ENCODE results near the gene SCLY.
A peak's percentile ranks its signal among the peaks of the same experiment; 100 is the strongest.

The SCLY gene

DNA sequence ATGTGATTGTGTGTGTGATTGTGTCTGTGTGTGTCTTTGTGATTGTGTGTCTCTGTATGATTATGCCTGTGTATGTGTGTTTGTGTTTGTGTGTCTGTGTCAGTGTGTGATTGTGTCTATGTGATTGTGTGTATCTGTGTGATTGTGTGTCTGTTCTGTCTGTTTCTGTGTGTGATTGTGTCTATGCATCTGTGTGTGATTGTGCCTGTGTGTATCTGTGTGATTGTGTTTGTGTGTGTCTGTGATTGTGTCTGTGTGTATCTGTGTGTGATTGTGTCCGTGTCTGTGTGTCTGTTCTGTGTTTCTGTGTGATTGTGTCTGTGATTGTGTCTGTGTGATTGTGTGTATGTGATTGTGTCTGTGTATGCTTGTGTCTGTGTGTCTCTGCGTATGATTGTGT is 65.5 kb downstream of the SCLY start:
- no peak for DNase-seq (ENCODE audit: low read depth in 2 of 2)

DNA sequence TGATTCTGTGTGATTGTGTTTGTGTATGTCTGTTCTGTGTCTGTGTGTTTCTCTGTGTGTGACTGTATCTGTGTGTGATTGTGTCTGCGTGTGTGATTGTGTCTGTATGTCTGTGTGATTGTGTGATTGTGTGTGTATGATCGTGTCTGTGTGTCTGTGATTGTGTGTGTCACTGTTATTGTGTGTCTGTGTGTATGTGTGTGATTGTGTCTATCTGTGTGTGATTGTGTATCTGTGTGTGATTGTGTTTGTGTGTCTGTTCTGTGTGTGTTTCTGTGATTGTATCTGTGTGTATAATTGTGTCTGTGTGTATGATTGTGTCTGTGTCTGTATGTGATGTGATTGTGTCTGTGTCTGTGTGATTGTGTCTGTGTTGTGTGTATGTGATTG is 66.0 kb downstream of the SCLY start:
- DNase-seq (ENCODE audit: low read depth in 2 of 2): no peak

DNA sequence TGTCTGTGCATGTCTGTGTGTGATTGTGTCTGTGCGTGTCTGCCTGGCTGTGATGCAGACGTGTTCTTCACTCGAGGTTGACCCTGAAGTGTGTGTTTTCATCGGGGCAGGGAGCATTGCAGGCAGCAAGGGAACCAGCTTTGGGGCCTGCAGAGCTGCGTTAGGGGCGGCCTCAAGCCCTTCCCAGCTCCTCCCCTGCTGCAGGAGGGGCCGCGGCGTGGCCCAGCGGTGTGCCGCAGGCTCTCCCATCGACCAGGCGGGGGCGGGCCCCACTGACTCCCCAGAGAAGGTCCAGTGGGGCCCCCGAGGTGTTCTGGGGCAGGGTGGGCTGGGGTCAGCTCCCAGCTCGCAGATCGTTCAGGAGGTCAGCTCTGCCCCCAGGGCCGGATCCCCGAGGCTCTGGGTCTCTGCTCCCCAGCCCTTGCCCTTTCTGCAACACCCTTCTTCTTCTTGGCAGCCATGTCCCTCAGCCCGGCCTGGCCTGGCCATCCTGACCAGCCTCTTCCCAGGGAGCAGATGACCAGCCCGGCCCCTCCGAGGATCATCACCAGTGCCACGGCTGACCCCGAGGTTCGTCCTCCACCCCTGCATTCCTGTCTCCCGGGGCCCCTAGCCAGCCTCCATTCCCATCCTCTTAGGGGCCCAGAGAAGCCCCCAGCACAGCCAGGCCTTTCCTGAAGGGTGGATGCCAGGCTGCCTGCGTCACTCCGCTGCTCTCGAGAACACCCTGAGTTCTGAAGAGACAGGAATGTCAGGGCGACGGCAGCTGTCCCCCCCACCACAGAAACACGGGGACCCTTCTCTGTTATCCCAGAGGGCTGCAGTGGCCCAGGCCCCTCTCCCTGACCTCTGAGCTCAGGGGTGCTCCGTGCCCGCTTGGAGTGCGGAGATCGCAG is 66.6 kb downstream of the SCLY start:
- peak; percentile 34 to 46 for DNase-seq (ENCODE audit: low read depth in 2 of 2)

DNA sequence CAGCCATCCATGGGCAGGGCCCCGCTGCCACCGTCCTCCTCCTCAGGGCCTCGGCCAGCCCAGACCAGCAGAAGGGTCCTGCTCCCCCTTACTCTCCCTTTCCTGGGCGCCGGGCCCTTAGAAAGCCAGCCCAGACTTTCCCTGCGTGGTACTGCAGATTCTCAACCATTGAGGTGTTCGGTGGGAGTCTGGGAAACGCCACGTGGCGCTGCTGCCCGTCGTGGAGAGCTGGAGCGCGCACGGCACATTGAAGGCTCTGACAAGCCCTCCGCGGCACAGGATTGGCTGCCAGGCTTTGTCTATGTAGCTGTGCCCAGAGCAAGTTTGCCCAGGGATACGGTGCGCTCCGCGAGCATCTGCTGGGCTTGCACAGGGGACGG is 67.2 kb downstream of the SCLY start:
- no peak for DNase-seq (ENCODE audit: low read depth in 2 of 2)

DNA sequence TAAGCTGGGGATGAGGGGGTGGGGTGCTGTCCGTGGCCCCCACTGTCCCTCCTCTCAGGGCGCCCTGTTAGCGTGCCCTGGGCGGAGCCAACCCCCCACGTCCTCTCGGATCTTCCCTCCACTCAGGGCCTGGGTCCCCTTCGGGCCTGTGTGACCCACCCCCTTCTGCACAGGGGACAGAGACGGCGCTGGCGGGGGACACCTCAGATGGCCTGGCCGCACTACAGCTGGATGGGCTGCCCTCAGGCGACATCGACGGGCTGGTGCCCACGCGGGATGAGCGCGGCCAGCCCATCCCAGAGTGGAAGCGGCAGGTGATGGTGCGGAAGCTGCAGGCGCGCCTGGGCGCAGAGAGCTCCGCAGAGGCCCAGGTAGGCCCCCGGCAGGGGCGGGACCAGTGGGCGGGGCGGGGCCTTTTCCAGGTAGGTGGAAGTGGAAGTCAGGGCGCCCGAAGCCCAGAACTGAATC is 67.8 kb downstream of the SCLY start:
- no peak for DNase-seq (ENCODE audit: low read depth in 2 of 2)

DNA sequence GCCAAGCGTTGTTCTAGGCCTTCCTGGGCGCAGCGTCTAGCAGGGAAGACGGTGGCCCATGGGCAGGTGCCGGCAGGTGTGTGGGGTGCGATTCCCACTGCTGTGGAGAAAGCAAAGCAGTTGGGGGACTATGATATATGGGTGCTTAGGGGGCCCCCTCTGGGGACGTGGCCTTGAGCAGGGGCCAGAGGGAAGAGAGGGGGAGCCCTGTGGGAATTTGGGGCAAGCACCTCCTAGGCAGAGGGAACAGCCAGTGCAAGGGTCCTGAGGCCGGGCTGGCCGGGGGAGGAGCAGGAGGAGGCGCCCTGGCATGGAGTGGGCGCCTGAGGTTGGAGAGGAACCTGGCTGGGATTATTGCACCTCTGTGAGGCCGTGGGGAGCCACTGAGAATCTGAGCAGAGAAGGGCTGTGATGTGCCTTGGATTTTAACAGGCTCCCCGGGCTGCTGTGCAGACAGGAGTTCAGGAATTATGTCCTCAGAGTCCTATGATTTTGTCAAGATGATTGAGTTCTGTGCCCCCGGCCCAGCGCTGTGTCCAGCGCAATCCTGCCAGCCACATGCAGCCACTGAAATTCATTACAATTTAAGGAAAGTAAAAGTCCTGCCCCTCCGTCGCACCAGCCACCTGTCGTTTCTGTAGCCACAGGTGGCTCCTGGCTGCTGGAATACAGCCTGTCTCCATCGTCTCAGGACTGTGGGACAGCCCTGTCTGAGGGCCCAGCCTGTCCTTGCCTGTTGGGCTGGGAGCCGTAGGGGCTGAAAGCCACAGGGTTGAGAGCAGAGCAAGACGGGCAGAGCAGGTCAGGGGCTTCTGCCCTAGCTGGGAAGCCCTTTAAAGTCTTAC is 68.6 kb downstream of the SCLY start:
- no peak for DNase-seq (ENCODE audit: low read depth in 2 of 2)

DNA sequence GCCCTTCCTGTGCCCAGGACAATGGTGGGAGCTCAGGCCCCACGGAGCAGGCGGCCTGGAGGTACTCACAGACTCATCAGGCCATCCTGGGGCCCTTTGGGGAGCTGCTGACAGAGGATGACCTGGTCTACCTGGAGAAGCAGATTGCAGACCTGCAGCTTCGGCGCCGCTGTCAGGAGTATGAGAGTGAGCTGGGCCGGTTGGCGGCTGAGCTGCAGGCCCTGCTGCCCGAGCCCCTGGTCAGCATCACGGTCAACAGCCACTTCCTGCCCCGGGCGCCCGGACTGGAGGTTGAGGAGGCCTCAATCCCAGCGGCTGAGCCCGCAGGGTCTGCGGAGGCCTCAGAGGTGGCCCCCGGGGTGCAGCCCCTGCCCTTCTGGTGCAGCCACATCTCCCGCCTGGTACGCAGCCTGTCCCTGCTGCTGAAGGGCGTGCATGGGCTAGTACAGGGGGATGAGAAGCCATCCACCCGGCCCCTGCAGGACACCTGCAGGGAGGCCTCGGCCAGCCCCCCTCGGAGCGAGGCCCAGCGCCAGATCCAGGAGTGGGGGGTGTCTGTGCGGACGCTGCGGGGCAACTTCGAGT is 69.4 kb downstream of the SCLY start:
- DNase-seq (ENCODE audit: low read depth in 2 of 2): no peak

DNA sequence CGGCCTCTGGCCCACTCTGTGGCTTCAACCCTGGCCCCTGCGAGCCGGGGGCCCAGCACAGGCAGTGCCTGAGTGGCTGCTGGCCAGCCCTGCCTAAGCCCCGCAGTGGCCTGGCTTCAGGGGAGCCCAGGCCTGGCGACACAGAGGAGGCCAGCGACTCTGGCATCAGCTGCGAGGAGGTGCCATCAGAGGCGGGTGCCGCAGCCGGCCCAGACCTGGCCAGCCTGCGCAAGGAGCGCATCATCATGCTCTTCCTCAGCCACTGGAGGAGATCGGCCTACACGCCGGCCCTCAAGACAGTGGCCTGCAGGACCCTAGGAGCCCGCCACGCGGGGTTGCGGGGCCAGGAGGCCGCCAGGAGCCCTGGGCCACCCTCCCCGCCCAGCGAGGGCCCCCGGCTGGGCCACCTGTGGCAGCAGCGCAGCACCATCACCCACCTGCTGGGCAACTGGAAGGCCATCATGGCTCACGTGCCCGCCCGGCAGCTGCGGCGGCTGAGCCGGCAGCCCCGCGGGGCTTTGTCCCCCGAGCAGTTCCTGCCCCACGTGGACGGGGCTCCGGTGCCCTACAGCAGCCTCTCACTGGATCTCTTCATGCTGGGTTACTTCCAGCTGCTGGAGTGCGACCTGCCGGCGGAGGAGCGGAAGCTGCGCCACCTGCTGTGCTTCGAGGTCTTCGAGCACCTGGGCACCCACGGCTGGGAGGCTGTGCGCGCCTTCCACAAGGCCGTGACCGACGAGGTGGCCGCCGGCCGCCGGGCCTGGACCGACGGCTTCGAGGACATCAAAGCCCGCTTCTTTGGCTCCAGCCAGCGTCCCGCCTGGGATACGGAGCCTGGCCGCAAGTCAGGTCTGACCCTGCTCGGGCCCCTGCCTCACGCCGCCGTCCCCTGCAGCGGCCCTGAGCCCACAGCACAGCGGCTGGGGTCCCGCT is 70.2 kb downstream of the SCLY start:
- no peak for DNase-seq (ENCODE audit: low read depth in 2 of 2)

DNA sequence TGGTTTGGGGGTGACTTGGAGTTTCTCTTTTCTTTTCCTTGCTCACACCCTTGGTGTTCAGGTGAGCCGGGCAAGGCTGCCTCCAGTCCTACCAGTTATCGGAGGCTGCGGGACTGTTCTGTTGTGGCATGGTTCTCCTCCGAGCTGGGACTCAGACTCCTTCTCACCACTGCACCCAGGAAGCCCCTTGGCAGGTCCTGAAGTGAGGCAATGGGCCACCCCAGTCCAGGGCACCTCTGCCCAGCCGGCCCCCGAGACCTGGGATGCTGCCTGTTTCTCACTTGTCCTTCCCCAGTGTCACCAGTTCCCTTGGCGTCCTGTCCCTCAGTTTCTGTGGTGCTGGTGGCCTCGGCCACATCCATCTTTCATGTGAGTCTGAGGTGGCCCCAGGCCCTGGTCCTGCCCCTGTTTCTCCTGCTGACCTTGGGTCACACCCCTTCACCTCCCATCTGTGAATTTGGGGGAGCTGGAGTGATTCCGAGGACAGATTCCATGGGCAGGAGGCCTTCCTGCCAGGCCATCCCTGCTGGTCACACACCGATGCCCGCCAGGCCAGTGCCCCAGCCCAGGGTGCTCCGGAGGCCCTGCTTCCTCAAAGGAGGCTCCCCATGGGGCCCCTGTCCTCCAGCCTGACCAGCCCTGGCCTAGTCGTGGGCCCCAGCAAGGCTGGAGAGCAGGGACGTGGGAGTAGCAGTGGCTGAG is 71.1 kb downstream of the SCLY start:
- DNase-seq (ENCODE audit: low read depth in 2 of 2): no peak

DNA sequence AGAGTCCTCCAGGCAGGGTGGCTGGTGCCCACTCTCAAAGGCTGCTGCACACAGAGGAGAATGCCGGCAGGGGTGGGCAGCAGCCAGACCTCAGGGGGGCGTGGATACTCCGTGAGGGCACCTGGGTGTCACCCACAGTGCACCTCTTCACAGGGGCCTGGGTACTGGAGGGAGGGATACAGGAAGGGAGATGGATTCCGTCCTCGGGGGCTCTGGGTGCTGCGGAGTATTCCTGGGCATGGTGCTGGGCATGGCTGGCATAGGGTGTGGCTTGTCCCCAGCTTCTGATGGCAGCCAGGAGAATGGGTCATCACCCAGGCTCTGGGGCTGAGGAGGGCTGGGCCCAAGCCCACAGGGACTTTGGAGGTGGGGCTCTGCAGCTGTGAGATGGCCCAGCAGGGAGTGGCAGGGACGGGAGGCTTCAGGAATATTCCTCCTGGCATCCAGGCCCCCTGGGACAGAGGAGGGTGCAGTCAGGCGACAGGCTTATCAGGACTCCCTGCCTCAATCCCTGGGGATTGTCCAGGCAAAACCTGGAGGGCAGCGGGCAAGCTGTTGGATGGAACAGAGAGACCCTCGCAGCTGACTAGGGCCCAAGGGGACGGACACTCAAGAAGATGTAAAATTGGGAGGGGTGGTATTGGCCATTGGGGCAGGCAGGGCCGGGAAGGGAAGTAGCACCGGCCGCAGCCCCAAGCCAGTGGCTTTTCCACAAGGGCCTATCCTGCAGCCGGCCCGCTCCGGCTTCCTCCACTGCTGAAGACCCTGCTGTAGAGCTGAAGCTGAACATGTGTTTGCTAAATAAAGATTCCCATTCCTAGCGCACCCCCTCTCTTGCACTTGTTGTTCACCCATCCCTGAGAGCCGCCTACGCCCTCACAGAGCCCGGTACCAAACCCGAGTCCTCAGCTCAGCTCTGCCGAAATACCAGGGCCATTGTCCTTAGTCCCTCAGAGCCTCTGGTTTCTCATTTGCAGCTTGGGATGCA is 72.0 kb downstream of the SCLY start:
- DNase-seq (ENCODE audit: low read depth in 2 of 2): no peak

DNA sequence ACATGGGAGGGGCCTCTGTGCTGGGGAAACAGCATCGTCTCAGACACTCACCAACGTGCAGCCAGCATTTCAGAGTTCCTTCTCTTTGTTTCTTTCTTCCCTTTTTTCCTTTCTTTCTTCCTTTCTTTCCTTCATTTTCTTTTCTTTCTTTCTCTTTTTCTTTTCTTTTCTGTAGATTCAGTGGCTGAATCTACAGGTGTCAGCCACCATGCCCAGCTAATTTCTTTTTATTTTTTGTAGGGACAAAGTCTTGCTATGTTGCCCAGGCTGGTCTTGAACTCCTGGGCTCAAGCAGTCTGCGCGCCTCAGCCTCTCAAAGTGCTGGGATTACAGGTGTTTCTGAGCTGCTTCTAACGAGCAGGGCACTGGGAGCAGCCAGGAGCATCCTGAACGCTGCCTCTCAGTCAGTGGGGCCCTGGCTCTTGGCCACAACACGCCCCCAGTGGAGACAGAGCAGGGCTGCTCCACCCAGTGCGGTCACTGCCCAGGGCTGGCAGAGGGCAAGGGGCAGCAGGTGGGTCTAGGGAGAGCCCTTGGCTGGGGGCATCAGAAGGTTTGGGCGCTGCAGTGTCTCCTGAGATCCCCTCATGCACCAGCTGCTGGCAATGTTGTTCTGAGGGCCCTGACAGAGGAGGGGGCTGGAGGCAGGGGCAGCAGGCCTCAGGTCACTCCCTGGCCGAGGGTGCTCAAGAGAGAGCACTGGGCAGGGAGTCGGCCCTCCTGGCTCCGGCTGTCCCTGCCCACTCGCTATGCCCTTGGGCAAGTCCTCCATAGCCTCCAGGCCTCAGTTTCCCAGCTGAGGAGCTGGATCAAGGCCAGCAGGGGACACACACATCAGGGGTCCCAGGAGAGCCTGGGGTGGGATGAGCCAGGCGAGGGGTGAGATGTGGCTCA is 72.9 kb downstream of the SCLY start:
- no peak for DNase-seq (ENCODE audit: low read depth in 2 of 2)

DNA sequence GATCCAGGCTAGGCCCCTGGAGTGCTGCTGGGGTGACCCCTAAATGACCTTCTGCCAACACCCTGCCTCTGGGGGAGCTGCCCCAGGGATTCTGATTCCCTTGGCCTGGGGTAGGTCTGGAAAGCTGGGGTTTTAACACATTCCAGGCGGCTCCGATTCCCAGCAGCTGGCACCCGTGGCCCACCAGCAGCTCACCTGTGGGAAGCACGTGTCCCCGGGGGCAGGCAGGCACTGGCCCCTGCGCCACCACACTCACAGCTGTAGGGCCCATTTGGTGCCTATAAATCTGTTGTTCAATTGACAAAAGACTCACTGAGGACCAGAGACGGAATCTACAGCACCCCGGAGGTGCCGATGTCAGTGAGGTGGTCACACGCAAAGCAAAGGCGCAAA is 73.6 kb downstream of the SCLY start:
- DNase-seq (ENCODE audit: low read depth in 2 of 2): no peak

DNA sequence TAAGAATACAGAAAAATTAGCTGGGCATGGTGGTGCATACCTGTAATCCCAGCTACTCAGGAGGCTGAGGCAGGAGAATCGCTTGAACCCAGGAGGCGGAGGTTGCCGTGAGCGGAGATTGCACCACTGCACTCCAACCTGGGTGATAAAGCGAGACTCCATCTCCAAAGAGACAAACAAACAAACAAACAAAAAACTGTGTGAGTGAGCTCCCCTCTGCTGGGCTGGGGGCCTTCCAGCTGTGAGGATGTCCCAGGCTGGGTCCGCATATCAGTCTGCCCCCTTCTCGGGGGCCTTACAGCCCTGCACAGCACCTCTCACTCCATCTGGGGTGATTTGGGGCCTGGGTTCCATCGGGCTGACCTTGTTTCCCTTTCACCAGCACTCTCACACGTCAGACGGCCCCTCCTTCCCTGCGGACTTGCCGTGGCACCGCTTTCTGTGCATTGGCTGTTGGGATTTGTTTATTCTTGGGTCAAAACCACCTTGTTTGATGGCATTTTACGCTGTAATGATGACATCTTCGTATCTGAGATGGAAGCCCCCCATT is 74.9 kb downstream of the SCLY start:
- no peak for DNase-seq (ENCODE audit: low read depth in 2 of 2)

DNA sequence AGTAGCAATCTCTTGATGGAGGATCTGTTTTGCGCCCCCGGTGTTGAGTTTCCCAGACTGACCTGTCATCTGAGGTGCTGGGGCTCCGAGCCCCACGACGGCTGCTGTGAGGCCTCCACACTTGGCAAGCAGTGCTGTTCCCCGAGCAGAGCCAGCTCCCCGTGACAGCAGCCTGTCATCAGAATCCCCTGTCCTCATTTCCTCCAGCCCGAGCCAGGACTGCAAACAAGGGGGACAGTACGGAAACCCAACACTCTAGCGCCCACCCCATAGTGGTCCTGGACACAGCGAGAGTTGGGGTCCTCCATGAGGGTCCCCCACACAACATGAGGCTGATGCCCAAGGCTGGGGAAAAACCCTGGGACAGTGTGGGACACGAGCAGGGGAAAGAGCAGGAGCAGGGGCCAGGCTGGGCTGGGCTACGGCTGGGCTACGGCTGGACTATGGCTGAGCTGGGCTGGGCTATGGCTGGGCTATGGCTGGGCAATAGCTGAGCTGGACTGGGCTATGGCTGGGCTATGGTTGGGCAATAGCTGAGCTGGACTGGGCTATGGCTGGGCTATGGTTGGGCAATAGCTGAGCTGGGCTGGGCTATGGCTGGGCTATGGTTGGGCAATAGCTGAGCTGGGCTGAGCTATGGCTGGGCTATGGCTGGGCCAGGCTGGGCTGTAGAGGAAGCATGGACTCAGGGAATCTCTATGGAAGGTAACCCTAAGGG is 76.2 kb downstream of the SCLY start:
- peak in 1 of 2 experiments; percentile 20 for DNase-seq (ENCODE audit: low read depth in 2 of 2)

DNA sequence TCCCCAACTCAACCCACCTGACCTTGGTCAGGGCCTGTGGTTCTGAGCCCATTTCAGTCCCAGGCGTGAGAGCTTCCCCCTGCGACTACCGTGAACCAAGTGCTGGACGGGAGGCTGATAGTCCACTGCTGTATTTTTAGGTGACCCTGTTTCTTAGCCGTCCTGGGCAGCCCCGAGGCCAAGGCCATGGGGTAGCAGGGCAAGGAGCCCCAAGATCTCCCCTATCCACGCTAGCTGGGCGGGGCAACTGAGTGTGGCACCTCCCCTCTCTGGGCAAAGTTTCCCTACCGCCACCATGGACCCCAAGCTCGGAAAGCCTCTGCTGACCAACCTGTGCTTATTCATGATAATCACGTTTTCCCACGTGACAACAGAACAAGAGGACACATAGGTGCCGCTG is 77.1 kb downstream of the SCLY start:
- no peak for DNase-seq (ENCODE audit: low read depth in 2 of 2)

DNA sequence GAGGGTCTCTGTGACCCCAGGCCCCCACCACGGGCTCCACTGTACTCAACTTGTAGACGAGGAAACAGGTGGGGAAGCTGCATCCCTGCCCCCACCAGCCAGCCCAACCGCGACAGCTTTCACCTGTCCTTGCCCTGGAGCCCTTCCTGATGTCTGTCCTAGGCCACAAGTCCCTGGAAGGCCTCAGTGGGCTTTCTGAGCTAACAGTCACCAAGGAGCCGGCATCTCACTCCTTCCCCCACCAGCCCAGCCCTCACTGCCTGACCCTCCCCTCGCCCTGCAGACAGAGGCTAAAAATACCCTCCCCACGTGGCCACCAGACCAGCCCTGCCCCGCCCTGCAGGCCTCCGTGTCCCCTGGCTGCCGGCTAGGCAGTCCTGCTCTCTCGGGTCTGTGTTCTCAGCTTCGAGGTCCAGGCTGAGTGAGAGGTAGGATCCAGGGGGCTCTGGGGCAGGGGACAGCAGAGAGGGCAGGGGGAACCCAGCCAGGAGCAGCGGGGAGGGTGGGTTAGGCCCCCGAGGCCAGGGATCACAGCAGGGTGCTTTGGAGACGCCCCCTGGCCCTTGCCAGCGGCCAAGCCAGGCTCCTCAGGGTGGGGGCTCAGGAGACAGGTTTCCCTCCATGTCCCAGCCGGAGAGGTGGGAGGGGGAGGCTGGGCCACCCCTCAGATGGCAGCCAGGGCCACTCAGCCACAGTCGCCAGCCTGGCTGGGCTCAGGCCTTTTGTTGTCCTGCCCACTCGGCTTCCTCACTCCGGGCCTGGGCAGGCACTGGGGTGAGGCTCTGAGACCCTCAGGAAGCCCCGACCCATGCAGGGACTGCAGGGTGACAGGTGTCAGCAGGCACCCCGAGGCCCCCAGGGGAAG is 77.8 kb downstream of the SCLY start, which contains the start of gene KLHL30:
Gene KLHL30 (plus strand): TSS at position 338 of the 865 bp plus-strand sequence. CDS start 2,087 bp downstream, outside the sequence.
- DNase-seq (ENCODE audit: low read depth in 2 of 2): no peak
